Measurements from ENCODE around the gene NAPEPLD. TPM values are rescaled to one million over a fixed set of nuclear protein-coding genes. Genes with fewer than 3 reads are reported as not detected.

NAPEPLD gene
- polyA plus RNA-seq, 3 donors, result 1.1 to 2.2 (median 1.6) TPM

DNA sequence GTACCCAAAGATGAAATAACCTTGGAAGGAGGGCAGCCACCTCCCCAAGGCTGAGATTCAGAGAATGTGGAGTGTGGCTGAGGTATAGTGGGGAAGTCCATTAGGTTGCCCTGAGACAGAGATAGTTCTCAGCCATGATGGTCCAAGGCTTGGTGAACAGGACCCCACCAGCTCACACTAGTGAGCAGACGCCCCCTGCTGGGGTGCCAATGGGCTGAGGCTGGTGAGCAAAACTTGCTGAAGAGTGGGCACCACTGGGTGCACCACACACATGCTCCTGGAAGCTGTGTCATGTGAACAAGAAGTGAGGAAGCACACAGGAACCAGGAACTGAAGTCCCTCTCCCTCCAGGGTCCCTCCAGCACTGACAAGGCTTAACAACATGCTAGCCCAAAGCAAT is 83.2 kb downstream of the NAPEPLD start:
- no peak overlapping the region for H3K4me3 Mint-ChIP-seq

DNA sequence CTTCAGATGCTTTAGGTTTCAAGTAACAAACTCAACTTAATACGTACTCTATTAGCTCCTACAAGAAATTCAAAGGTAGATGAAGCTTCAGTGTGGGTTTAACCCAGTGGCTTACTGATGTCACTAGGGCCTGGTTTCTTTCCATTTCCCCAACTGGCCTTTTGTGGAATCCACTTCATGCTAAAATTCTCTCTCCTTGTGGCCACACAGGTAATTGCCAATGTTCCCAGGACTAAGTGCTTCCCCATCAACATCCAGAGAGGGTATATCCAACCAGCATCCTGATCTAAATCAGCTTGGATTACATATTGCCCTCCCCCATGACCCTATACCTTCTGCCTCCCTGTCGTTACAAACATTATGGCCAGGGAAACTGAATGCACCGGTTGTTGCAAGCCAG is 85.0 kb downstream of the NAPEPLD start:
- H3K27me3 ChIP-seq (ENCODE audit: control insufficient read depth in 2 of 2, insufficient read depth in 2 of 2, low read length in 2 of 2), result no peaks in the 10 kb centered on the region
- H3K36me3 ChIP-seq (replicated peaks in 1 of 2; ENCODE audit: control insufficient read depth in 1 of 2, insufficient read depth in 2 of 2, low read length in 2 of 2), result no peaks in the 10 kb centered on the region
- no peak overlapping the region for H3K9ac ChIP-seq (ENCODE audit: insufficient read depth, low read length, poor library complexity, severe bottlenecking)
- DNase-seq, result no peak
- H3K79me2 ChIP-seq (ENCODE audit: insufficient read depth, low read length), result no peaks in the 10 kb centered on the region
- no peak overlapping the region for H3K4me3 Mint-ChIP-seq
- H3K9me3 Mint-ChIP-seq, result peaks cover 0 to 4% (median 0%) of the 10 kb centered on the region in 7 donors
- H4K20me1 ChIP-seq (ENCODE audit: insufficient read depth, low read length), result no peaks in the 10 kb centered on the region
- no peaks in the 10 kb centered on the region for H3K9me3 ChIP-seq (replicated peaks in 1 of 2; ENCODE audit: control insufficient read depth in 1 of 2, insufficient read depth in 1 of 2, low read length in 2 of 2)
- peaks cover 0 to 4% (median 0%) of the 10 kb centered on the region in 3 donors for H3K27me3 Mint-ChIP-seq (ENCODE audit: low read depth in 3 of 3)
- no peaks in the 10 kb centered on the region for H3K36me3 Mint-ChIP-seq
- H3K27ac ChIP-seq (ENCODE audit: low read depth in 1 of 2, low read length in 2 of 2), result no peak overlapping the region
- intact Hi-C loops (cut with micrococcal nuclease), result loop anchor here (5.0 to 10.0 kb wide), 2 partner anchors 307 to 309 kb away; no protein-coding TSS in a partner anchor
- H3K4me1 Mint-ChIP-seq, result peaks cover 11% of the 10 kb centered on the region
- TF ChIP-seq CTCF (IDR thresholded peaks at IDR 0.05), result no peak
- H3K4me1 ChIP-seq (ENCODE audit: control insufficient read depth in 1 of 2, insufficient read depth in 2 of 2, low read length in 2 of 2), result peaks cover 0 to 4% of the 10 kb centered on the region in 2 donors
- H3K4me2 ChIP-seq (replicated peaks; ENCODE audit: extremely low read depth, low read length, poor library complexity, severe bottlenecking), result no peak overlapping the region
- no peak overlapping the region for H3K4me3 ChIP-seq (replicated peaks in 1 of 3; ENCODE audit: low read depth in 2 of 3, low read length in 3 of 3)
- no peak overlapping the region for H2AFZ ChIP-seq (ENCODE audit: insufficient read depth, low read depth, low read length, poor library complexity, severe bottlenecking)
- no peak overlapping the region for H3K27ac Mint-ChIP-seq
- 100% methylated on average over 1 of the region's 3 CpGs for WGBS (ENCODE audit: insufficient coverage)

More for the DNA sequence above, 83.2 kb downstream of the NAPEPLD start:
- H3K36me3 Mint-ChIP-seq, result no peaks in the 10 kb centered on the region
- peaks cover 0 to 4% (median 0%) of the 10 kb centered on the region in 3 donors for H3K27me3 Mint-ChIP-seq (ENCODE audit: low read depth in 3 of 3)
- Histone ChIP-seq H3K79me2 (ENCODE audit: insufficient read depth, low read length) (no peaks in the 10 kb centered on the region), H3K36me3 (replicated peaks in 1 of 2; ENCODE audit: control insufficient read depth in 1 of 2, insufficient read depth in 2 of 2, low read length in 2 of 2) (no peaks in the 10 kb centered on the region), H3K4me1 (ENCODE audit: control insufficient read depth in 1 of 2, insufficient read depth in 2 of 2, low read length in 2 of 2) (no peaks in the 10 kb centered on the region), H3K9me3 (replicated peaks in 1 of 2; ENCODE audit: control insufficient read depth in 1 of 2, insufficient read depth in 1 of 2, low read length in 2 of 2) (no peaks in the 10 kb centered on the region), H3K4me2 (replicated peaks; ENCODE audit: extremely low read depth, low read length, poor library complexity, severe bottlenecking) (no peak overlapping the region), H3K4me3 (replicated peaks in 1 of 3; ENCODE audit: low read depth in 2 of 3, low read length in 3 of 3) (no peak overlapping the region), H2AFZ (ENCODE audit: insufficient read depth, low read depth, low read length, poor library complexity, severe bottlenecking) (no peak overlapping the region), H3K27me3 (ENCODE audit: control insufficient read depth in 2 of 2, insufficient read depth in 2 of 2, low read length in 2 of 2) (no peaks in the 10 kb centered on the region), H3K9ac (ENCODE audit: insufficient read depth, low read length, poor library complexity, severe bottlenecking) (no peak overlapping the region), H4K20me1 (ENCODE audit: insufficient read depth, low read length) (no peaks in the 10 kb centered on the region), H3K27ac (ENCODE audit: low read depth in 1 of 2, low read length in 2 of 2) (no peak overlapping the region)
- intact Hi-C loops (cut with micrococcal nuclease), result loop anchor here in 1 of 2 donors (10.0 kb wide), 1 partner anchor 311 kb away; no protein-coding TSS in a partner anchor
- peak; percentile 25 for TF ChIP-seq CTCF (IDR thresholded peaks at IDR 0.05)
- H3K4me1 Mint-ChIP-seq, result peaks cover 4% of the 10 kb centered on the region
- peak overlapping the region in 1 of 7 donors; percentile 5 for H3K27ac Mint-ChIP-seq
- peak; percentile 8 to 38 (median 26) for DNase-seq
- 50% methylated on average over 1 of the region's 1 CpG for WGBS (ENCODE audit: insufficient coverage)
- H3K9me3 Mint-ChIP-seq, result peaks cover 0 to 5% (median 0%) of the 10 kb centered on the region in 7 donors

Data from CD14-positive monocyte (primary cell).